Measurements from ENCODE around the gene CCL7.

Gene CCL7

DNA sequence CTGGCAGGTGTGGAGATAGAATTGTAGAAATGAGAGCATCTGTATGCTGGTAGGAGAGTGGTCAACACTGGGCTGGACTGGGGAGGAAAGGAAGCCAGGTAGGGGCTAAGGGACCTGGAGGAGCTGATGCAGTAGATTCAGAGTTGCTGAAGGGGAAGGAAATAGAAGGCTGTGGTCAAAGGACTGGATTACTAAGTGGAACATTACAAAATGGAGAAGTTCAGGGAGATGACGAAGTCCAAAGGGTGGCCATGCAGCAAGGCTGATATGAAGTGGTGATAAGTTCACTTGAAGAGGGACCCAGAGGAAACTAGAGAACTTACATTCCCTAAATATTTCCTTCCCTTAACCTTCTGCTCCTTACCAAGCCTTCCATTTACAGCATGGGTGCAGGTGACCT lies 23.6 kb upstream of the CCL7 start:
- CTCF ChIA-PET, result interaction anchor here (1.0 to 1.1 kb wide), 2 partner anchors 115 to 146 kb away, joined by 3 read pairs; no protein-coding TSS in a partner anchor
- H3K27ac ChIP-seq (ENCODE audit: insufficient read depth in 1 of 2, low read depth in 1 of 2, low read length in 2 of 2, poor library complexity in 1 of 2, severe bottlenecking in 2 of 2), result no peak overlapping the region
- WGBS (ENCODE audit: insufficient coverage), result no CpG with 5 or more reads among the region's 1 CpG

GRCh38 chr17:34246881-34247280 lies 23.1 kb upstream of the CCL7 start:
- CTCF ChIA-PET, result interaction anchor here (1.1 kb wide), 1 partner anchor 146 kb away, joined by 3 read pairs; no protein-coding TSS in a partner anchor

More for the DNA sequence above, 23.6 kb upstream of the CCL7 start:
- Histone ChIP-seq H3K9me3 (ENCODE audit: control extremely low read depth in 1 of 5, control insufficient read depth in 4 of 5, insufficient read depth in 2 of 5, low read depth in 1 of 5, low read length in 4 of 5) (no peaks in the 10 kb centered on the region), H3K36me3 (ENCODE audit: control insufficient read depth in 4 of 4, insufficient read depth in 4 of 4, low read length in 3 of 4) (no peaks in the 10 kb centered on the region), H3K4me3 (ENCODE audit: control insufficient read depth in 1 of 7, extremely low read depth in 1 of 7, insufficient read depth in 4 of 7, low read depth in 2 of 7, low read length in 6 of 7) (peak overlapping the region in 2 of 7 experiments; percentile 10 to 20), H3K4me1 (ENCODE audit: control extremely low read depth in 1 of 4, control insufficient read depth in 4 of 4, insufficient read depth in 4 of 4, low read length in 3 of 4) (peaks cover 42 to 86% (median 53%) of the 10 kb centered on the region in 4 experiments), H3K27me3 (replicated peaks in 2 of 5; ENCODE audit: control insufficient read depth in 4 of 5, insufficient read depth in 5 of 5, low read length in 4 of 5) (peaks cover 0 to 3% (median 0%) of the 10 kb centered on the region in 5 experiments)
- peak; percentile 72 to 92 (median 87) for DNase-seq
- POLR2A ChIA-PET, result no interaction called here

GRCh38 chr17:34248511-34249024 lies 21.5 kb upstream of the CCL7 start:
- H3K36me3 ChIP-seq (ENCODE audit: control insufficient read depth in 4 of 4, insufficient read depth in 4 of 4, low read length in 3 of 4), result no peaks in the 10 kb centered on the region
- H3K27me3 ChIP-seq (replicated peaks in 2 of 5; ENCODE audit: control insufficient read depth in 4 of 5, insufficient read depth in 5 of 5, low read length in 4 of 5), result peaks cover 0 to 3% (median 0%) of the 10 kb centered on the region in 5 experiments
- no peak overlapping the region for H3K27ac ChIP-seq (ENCODE audit: insufficient read depth in 1 of 2, low read depth in 1 of 2, low read length in 2 of 2, poor library complexity in 1 of 2, severe bottlenecking in 2 of 2)
- H3K9me3 ChIP-seq (ENCODE audit: control extremely low read depth in 1 of 5, control insufficient read depth in 4 of 5, insufficient read depth in 2 of 5, low read depth in 1 of 5, low read length in 4 of 5), result no peaks in the 10 kb centered on the region
- H3K4me3 ChIP-seq (ENCODE audit: control insufficient read depth in 1 of 7, extremely low read depth in 1 of 7, insufficient read depth in 4 of 7, low read depth in 2 of 7, low read length in 6 of 7), result no peak overlapping the region
- CTCF ChIA-PET, result interaction anchor here (2.5 to 2.7 kb wide), 2 partner anchors 13 to 113 kb away, joined by 9 to 11 read pairs; no protein-coding TSS in a partner anchor
- POLR2A ChIA-PET, result no interaction called here
- DNase-seq, result peak in 1 of 3 donors; percentile 19
- WGBS (ENCODE audit: insufficient coverage), result 89% methylated on average over 5 of the region's 6 CpGs
- H3K4me1 ChIP-seq (ENCODE audit: control extremely low read depth in 1 of 4, control insufficient read depth in 4 of 4, insufficient read depth in 4 of 4, low read length in 3 of 4), result peaks cover 22 to 82% (median 47%) of the 10 kb centered on the region in 4 experiments

More at GRCh38 chr17:34246881-34247280, 23.1 kb upstream of the CCL7 start:
- 67% methylated on average over 2 of the region's 3 CpGs for WGBS (ENCODE audit: insufficient coverage)
- Histone ChIP-seq H3K27ac (ENCODE audit: insufficient read depth in 1 of 2, low read depth in 1 of 2, low read length in 2 of 2, poor library complexity in 1 of 2, severe bottlenecking in 2 of 2) (no peak overlapping the region), H3K36me3 (ENCODE audit: control insufficient read depth in 4 of 4, insufficient read depth in 4 of 4, low read length in 3 of 4) (no peaks in the 10 kb centered on the region), H3K4me3 (ENCODE audit: control insufficient read depth in 1 of 7, extremely low read depth in 1 of 7, insufficient read depth in 4 of 7, low read depth in 2 of 7, low read length in 6 of 7) (no peak overlapping the region), H3K9me3 (ENCODE audit: control extremely low read depth in 1 of 5, control insufficient read depth in 4 of 5, insufficient read depth in 2 of 5, low read depth in 1 of 5, low read length in 4 of 5) (no peaks in the 10 kb centered on the region), H3K27me3 (replicated peaks in 2 of 5; ENCODE audit: control insufficient read depth in 4 of 5, insufficient read depth in 5 of 5, low read length in 4 of 5) (peaks cover 0 to 3% (median 0%) of the 10 kb centered on the region in 5 experiments), H3K4me1 (ENCODE audit: control extremely low read depth in 1 of 4, control insufficient read depth in 4 of 4, insufficient read depth in 4 of 4, low read length in 3 of 4) (peaks cover 37 to 86% (median 54%) of the 10 kb centered on the region in 4 experiments)
- POLR2A ChIA-PET, result no interaction called here
- peak in 2 of 3 donors; percentile 62 to 75 for DNase-seq

- ChIA-PET POLR2A (no interaction called here), CTCF (interaction anchor here (0.9 to 2.7 kb wide), 4 partner anchors 13 to 112 kb away, joined by 3 to 11 read pairs (median 6); no protein-coding TSS in a partner anchor)
- 67% methylated on average over 1 of the region's 1 CpG for WGBS (ENCODE audit: insufficient coverage)
- no peaks in the 10 kb centered on the region for H3K9me3 ChIP-seq (ENCODE audit: control extremely low read depth in 1 of 5, control insufficient read depth in 4 of 5, insufficient read depth in 2 of 5, low read depth in 1 of 5, low read length in 4 of 5)
- no peak overlapping the region for H3K27ac ChIP-seq (ENCODE audit: insufficient read depth in 1 of 2, low read depth in 1 of 2, low read length in 2 of 2, poor library complexity in 1 of 2, severe bottlenecking in 2 of 2)
- H3K4me1 ChIP-seq (ENCODE audit: control extremely low read depth in 1 of 4, control insufficient read depth in 4 of 4, insufficient read depth in 4 of 4, low read length in 3 of 4), result peaks cover 19 to 78% (median 43%) of the 10 kb centered on the region in 4 experiments
- H3K4me3 ChIP-seq (ENCODE audit: control insufficient read depth in 1 of 7, extremely low read depth in 1 of 7, insufficient read depth in 4 of 7, low read depth in 2 of 7, low read length in 6 of 7), result no peak overlapping the region
- DNase-seq, result no peak
- H3K36me3 ChIP-seq (ENCODE audit: control insufficient read depth in 4 of 4, insufficient read depth in 4 of 4, low read length in 3 of 4), result no peaks in the 10 kb centered on the region
- peaks cover 0 to 3% (median 0%) of the 10 kb centered on the region in 5 experiments for H3K27me3 ChIP-seq (replicated peaks in 2 of 5; ENCODE audit: control insufficient read depth in 4 of 5, insufficient read depth in 5 of 5, low read length in 4 of 5)
Measured at GRCh38 chr17:34249061-34249460, 21.0 kb upstream of the CCL7 start.

DNA sequence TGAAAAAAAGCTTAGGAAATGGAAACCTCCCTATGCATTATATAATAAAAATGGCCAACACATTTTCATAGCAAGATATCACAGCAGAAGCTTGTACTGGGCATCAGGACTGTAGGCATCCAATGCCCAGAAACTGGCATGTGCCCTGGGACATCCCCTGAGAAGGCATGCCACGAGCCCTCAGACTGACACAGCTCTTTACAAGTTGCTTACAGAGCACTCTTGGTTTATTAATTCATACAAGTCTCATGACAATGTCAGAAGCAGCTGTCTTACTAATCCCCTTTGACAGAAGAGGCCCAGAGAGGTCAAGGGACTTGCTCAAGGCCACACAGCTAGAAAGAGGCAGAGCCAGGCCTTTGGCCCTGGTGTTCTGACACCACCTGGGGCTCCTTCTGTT lies 20.5 kb upstream of the CCL7 start:
- no peak overlapping the region for H3K4me3 ChIP-seq (ENCODE audit: control insufficient read depth in 1 of 7, extremely low read depth in 1 of 7, insufficient read depth in 4 of 7, low read depth in 2 of 7, low read length in 6 of 7)
- H3K27me3 ChIP-seq (replicated peaks in 2 of 5; ENCODE audit: control insufficient read depth in 4 of 5, insufficient read depth in 5 of 5, low read length in 4 of 5), result peaks cover 0 to 3% (median 0%) of the 10 kb centered on the region in 5 experiments
- CTCF ChIA-PET, result interaction anchor here (0.9 to 2.7 kb wide), 4 partner anchors 14 to 112 kb away, joined by 3 to 11 read pairs (median 6); no protein-coding TSS in a partner anchor
- WGBS (ENCODE audit: insufficient coverage), result 100% methylated on average over 1 of the region's 1 CpG
- no peak for DNase-seq
- POLR2A ChIA-PET, result no interaction called here
- no peaks in the 10 kb centered on the region for H3K36me3 ChIP-seq (ENCODE audit: control insufficient read depth in 4 of 4, insufficient read depth in 4 of 4, low read length in 3 of 4)
- H3K9me3 ChIP-seq (ENCODE audit: control extremely low read depth in 1 of 5, control insufficient read depth in 4 of 5, insufficient read depth in 2 of 5, low read depth in 1 of 5, low read length in 4 of 5), result no peaks in the 10 kb centered on the region
- no peak overlapping the region for H3K27ac ChIP-seq (ENCODE audit: insufficient read depth in 1 of 2, low read depth in 1 of 2, low read length in 2 of 2, poor library complexity in 1 of 2, severe bottlenecking in 2 of 2)
- H3K4me1 ChIP-seq (ENCODE audit: control extremely low read depth in 1 of 4, control insufficient read depth in 4 of 4, insufficient read depth in 4 of 4, low read length in 3 of 4), result peaks cover 17 to 76% (median 44%) of the 10 kb centered on the region in 4 experiments

DNA sequence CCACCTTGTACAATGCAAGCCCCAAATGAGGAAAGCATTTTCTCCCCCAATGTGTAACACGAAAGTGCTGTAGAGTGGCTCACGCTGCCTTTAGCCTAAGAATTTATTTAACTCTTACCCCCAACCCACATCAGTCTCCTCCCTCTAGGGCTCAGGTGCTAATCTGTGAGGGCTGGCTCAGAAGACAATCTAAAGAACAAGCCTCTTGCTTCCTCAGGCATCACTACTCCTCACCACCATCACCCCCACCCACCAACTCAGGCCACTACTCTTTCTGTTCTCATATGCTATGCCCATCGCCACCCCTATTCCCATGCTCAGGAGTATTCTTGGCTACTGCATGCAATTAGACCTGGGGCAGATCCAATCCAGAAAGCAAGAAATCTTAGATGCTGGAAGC lies 18.8 kb upstream of the CCL7 start:
- Histone ChIP-seq H3K4me1 (ENCODE audit: control extremely low read depth in 1 of 4, control insufficient read depth in 4 of 4, insufficient read depth in 4 of 4, low read length in 3 of 4) (peaks cover 14 to 71% (median 44%) of the 10 kb centered on the region in 4 experiments), H3K4me3 (ENCODE audit: control insufficient read depth in 1 of 7, extremely low read depth in 1 of 7, insufficient read depth in 4 of 7, low read depth in 2 of 7, low read length in 6 of 7) (no peak overlapping the region), H3K36me3 (ENCODE audit: control insufficient read depth in 4 of 4, insufficient read depth in 4 of 4, low read length in 3 of 4) (no peaks in the 10 kb centered on the region), H3K27ac (ENCODE audit: insufficient read depth in 1 of 2, low read depth in 1 of 2, low read length in 2 of 2, poor library complexity in 1 of 2, severe bottlenecking in 2 of 2) (no peak overlapping the region), H3K9me3 (ENCODE audit: control extremely low read depth in 1 of 5, control insufficient read depth in 4 of 5, insufficient read depth in 2 of 5, low read depth in 1 of 5, low read length in 4 of 5) (no peaks in the 10 kb centered on the region), H3K27me3 (replicated peaks in 2 of 5; ENCODE audit: control insufficient read depth in 4 of 5, insufficient read depth in 5 of 5, low read length in 4 of 5) (peaks cover 0 to 3% (median 0%) of the 10 kb centered on the region in 5 experiments)
- POLR2A ChIA-PET, result no interaction called here
- 100% methylated on average over 2 of the region's 3 CpGs for WGBS (ENCODE audit: insufficient coverage)
- DNase-seq, result no peak
- CTCF ChIA-PET, result interaction anchor here (1.2 kb wide), 1 partner anchor 114 kb away, joined by 3 read pairs; no protein-coding TSS in a partner anchor

DNA sequence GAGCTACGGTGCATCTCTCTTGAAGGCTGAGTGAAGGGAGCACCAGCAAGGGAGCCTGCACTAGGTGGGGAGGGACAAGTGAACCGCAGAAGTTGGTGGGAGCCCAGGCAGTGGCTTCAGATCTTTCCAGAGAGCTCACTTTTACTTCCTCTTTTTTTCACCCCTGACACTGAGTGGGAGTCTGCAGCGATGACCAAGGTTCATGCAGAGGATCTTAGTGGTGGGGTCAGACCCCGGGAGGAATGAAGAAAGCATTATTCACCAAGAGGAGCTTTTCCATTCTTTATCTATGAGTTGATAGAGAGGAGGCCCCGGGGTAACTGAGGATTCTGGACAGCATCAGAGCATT lies 18.0 kb upstream of the CCL7 start:
- 33% methylated on average over 3 of the region's 5 CpGs for WGBS (ENCODE audit: insufficient coverage)
- H3K27me3 ChIP-seq (replicated peaks in 2 of 5; ENCODE audit: control insufficient read depth in 4 of 5, insufficient read depth in 5 of 5, low read length in 4 of 5), result peaks cover 0 to 3% (median 0%) of the 10 kb centered on the region in 5 experiments
- H3K4me1 ChIP-seq (ENCODE audit: control extremely low read depth in 1 of 4, control insufficient read depth in 4 of 4, insufficient read depth in 4 of 4, low read length in 3 of 4), result peaks cover 6 to 62% (median 39%) of the 10 kb centered on the region in 4 experiments
- DNase-seq, result peak; percentile 31 to 86 (median 81)
- H3K27ac ChIP-seq (ENCODE audit: insufficient read depth in 1 of 2, low read depth in 1 of 2, low read length in 2 of 2, poor library complexity in 1 of 2, severe bottlenecking in 2 of 2), result no peak overlapping the region
- ChIA-PET CTCF (interaction anchor here (1.2 to 1.4 kb wide), 3 partner anchors 51 to 113 kb away, joined by 3 to 8 read pairs (median 3); no protein-coding TSS in a partner anchor), POLR2A (interaction anchor here (0.7 to 0.9 kb wide), 2 partner anchors 10 to 13 kb away, joined by 3 to 4 read pairs; no protein-coding TSS in a partner anchor)
- no peaks in the 10 kb centered on the region for H3K9me3 ChIP-seq (ENCODE audit: control extremely low read depth in 1 of 5, control insufficient read depth in 4 of 5, insufficient read depth in 2 of 5, low read depth in 1 of 5, low read length in 4 of 5)
- no peak overlapping the region for H3K4me3 ChIP-seq (ENCODE audit: control insufficient read depth in 1 of 7, extremely low read depth in 1 of 7, insufficient read depth in 4 of 7, low read depth in 2 of 7, low read length in 6 of 7)
- no peaks in the 10 kb centered on the region for H3K36me3 ChIP-seq (ENCODE audit: control insufficient read depth in 4 of 4, insufficient read depth in 4 of 4, low read length in 3 of 4)
